ENCODE data around the gene ANK3. TPM values are rescaled to one million over a fixed set of nuclear protein-coding genes. Genes with fewer than 3 reads are reported as not detected.

The ANK3 gene
- total RNA-seq, 1 donor from 2014 or later: 12.6 TPM

- Mint-ChIP-seq H3K4me3 (ENCODE audit: unreplicated experiment) (no peak overlapping the region), H3K27ac (ENCODE audit: unreplicated experiment) (no peak overlapping the region), H3K4me1 (ENCODE audit: unreplicated experiment) (no peaks in the 10 kb centered on the region), H3K27me3 (ENCODE audit: unreplicated experiment) (no peaks in the 10 kb centered on the region), H3K9me3 (ENCODE audit: unreplicated experiment) (no peaks in the 10 kb centered on the region), H3K36me3 (ENCODE audit: low read depth, unreplicated experiment) (no peaks in the 10 kb centered on the region)
- DNase-seq (ENCODE audit: low spot score): no peak
- TF ChIP-seq CTCF (IDR thresholded peaks at IDR 0.05; ENCODE audit: unreplicated experiment): no peak
Measured at GRCh38 chr10:59976909-59977308, 412.8 kb downstream of the ANK3 start.

Measured in endothelial cell (in vitro differentiated cells).